Posterior vena cava (tissue), 2 donors: Measurements from ENCODE around the gene GJC1. TPM values are rescaled to one million over a fixed set of nuclear protein-coding genes. Genes with fewer than 3 reads are reported as not detected.

Experiments
- DNase-seq: peaks from one replicate; pipeline ENCODE4 v3.0.0-alpha.2; 2020; ENCODE audit warnings: low spot score
- intact Hi-C, 2 donors: fragments of 100-400 bp; cut with DNase I; formaldehyde crosslinking; loops; one replicate each; pipeline versions ENCODE4 v1.14.1 to v1.14.2; 2022 to 2023
- long read RNA-seq, 2 donors: library from polyadenylated mRNA; unstranded; transcript quantifications; one replicate each; pipeline ENCODE4 v2.0.0, GENCODE V29; 2020 to 2021
- total RNA-seq, 2 donors: library from RNA; stranded (reverse); fragmentation: NEBNext Ultra II Directional; extraction: Animal tissue kit (Norgen Biotek cat#: 25700); gene quantifications; one replicate each; pipeline ENCODE4 v1.2.1, GENCODE V29; 2021
- donor health status: DM: yes; HTN: yes; CAD: no.
- donor health status: DM: yes; HTN: yes; CAD: no.

GJC1 gene
- total RNA-seq, result 10 to 100 TPM; 30.4 to 80.8 TPM
- long read RNA-seq, donor 1, transcript GJC1-209 (3 exons, 1,837 nt), result major isoform, 7 of 10 reads
- long read RNA-seq, donor 1, partial matches to known transcripts, result 0 of 10 reads
- long read RNA-seq, donor 1, other reads (novel, unspliced or antisense), result 3 of 10 reads
- long read RNA-seq, donor 2, full-length matches to known transcripts, result 2 of 6 reads
- long read RNA-seq, donor 2, partial matches to known transcripts, result 0 of 6 reads
- long read RNA-seq, donor 2, other reads (novel, unspliced or antisense), result 4 of 6 reads

- DNase-seq, result peak; percentile 69
- intact Hi-C loops, result loop anchor here in 1 of 2 donors (2.0 to 5.0 kb wide), 2 partner anchors 37 to 53 kb away; no protein-coding TSS in a partner anchor
Measured at GRCh38 chr17:44829523-44830358, at the start of gene GJC1. TSS of gene GJC1 (minus strand) at chr17:44830287. CDS start at chr17:44805817, 24,470 bp downstream.

- intact Hi-C loops, result loop anchor here in 1 of 2 donors (5.0 kb wide), 1 partner anchor 102 kb away; no protein-coding TSS in a partner anchor
- DNase-seq, result no peak
Measured at GRCh38 chr17:44879376-44879775, 49.3 kb upstream of the GJC1 start.

- intact Hi-C loops, result loop anchor here in 1 of 2 donors (5.0 kb wide), 1 partner anchor 101 kb away; no protein-coding TSS in a partner anchor
- DNase-seq, result no peak
Measured at GRCh38 chr17:44878627-44879221, 48.6 kb upstream of the GJC1 start.

- intact Hi-C loops, result loop anchor here in 1 of 2 donors (5.0 kb wide), 1 partner anchor 100 kb away; no protein-coding TSS in a partner anchor
- DNase-seq, result no peak
Measured at GRCh38 chr17:44877121-44877520, 47.0 kb upstream of the GJC1 start.

- no peak for DNase-seq
- intact Hi-C loops, result loop anchor here in 1 of 2 donors (5.0 kb wide), 1 partner anchor 98 kb away; no protein-coding TSS in a partner anchor
Measured at GRCh38 chr17:44875761-44876160, 45.7 kb upstream of the GJC1 start.

GRCh38 chr17:44872131-44872768 lies 42.2 kb upstream of the GJC1 start:
- DNase-seq, result no peak
- intact Hi-C loops, result no loop called here

GRCh38 chr17:44871556-44871955 lies 41.5 kb upstream of the GJC1 start:
- intact Hi-C loops, result no loop called here
- DNase-seq, result no peak

GRCh38 chr17:44867841-44868240 lies 37.8 kb upstream of the GJC1 start:
- intact Hi-C loops, result loop anchor here (5.0 kb wide), 2 partner anchors 91 to 756 kb away; no protein-coding TSS in a partner anchor
- DNase-seq, result no peak

- intact Hi-C loops, result loop anchor here (5.0 kb wide), 2 partner anchors 89 to 754 kb away; no protein-coding TSS in a partner anchor
- DNase-seq, result no peak
Measured at GRCh38 chr17:44865931-44866330, 35.8 kb upstream of the GJC1 start.

- no peak for DNase-seq
- intact Hi-C loops, result loop anchor here (5.0 kb wide), 2 partner anchors 88 to 753 kb away; no protein-coding TSS in a partner anchor
Measured at GRCh38 chr17:44865231-44865660, 35.2 kb upstream of the GJC1 start.

GRCh38 chr17:44864831-44865230 lies 34.7 kb upstream of the GJC1 start:
- intact Hi-C loops, result loop anchor here (5.0 kb wide), 3 partner anchors 88 to 753 kb away; no protein-coding TSS in a partner anchor

GRCh38 chr17:44863061-44863918 lies 33.2 kb upstream of the GJC1 start:
- intact Hi-C loops, result loop anchor here in 1 of 2 donors (5.0 kb wide), 1 partner anchor 91 kb away; no protein-coding TSS in a partner anchor
- DNase-seq, result no peak

More at GRCh38 chr17:44864831-44865230, 34.7 kb upstream of the GJC1 start:
- no peak for DNase-seq

- intact Hi-C loops, result loop anchor here in 1 of 2 donors (5.0 kb wide), 1 partner anchor 90 kb away; no protein-coding TSS in a partner anchor
- DNase-seq, result no peak
Measured at GRCh38 chr17:44862278-44862914, 32.3 kb upstream of the GJC1 start.

GRCh38 chr17:44859701-44860100 lies 29.6 kb upstream of the GJC1 start:
- intact Hi-C loops, result loop anchor here in 1 of 2 donors (5.0 kb wide), 1 partner anchor 87 kb away; no protein-coding TSS in a partner anchor

GRCh38 chr17:44854192-44854591 lies 24.1 kb upstream of the GJC1 start:
- intact Hi-C loops, result no loop called here

More at GRCh38 chr17:44859701-44860100, 29.6 kb upstream of the GJC1 start:
- DNase-seq, result no peak

GRCh38 chr17:44850612-44851011 lies 20.5 kb upstream of the GJC1 start:
- intact Hi-C loops, result no loop called here
- DNase-seq, result peak; percentile 47

More at GRCh38 chr17:44854192-44854591, 24.1 kb upstream of the GJC1 start:
- DNase-seq, result no peak

- intact Hi-C loops, result no loop called here
- peak; percentile 40 for DNase-seq
Measured at GRCh38 chr17:44850025-44850424, 19.9 kb upstream of the GJC1 start.
